Prostate gland (tissue), 2 donors: Measurements from ENCODE around the gene UBE2Q2.

Experiments
- POLR2AphosphoS5 ChIP-seq: sonication (generic); formaldehyde crosslinking; IDR thresholded peaks from one replicate; pipeline ENCODE4 v1.6.1; 2017; ENCODE audit warnings: antibody characterized with exemption
- TF ChIP-seq, protein P1 (sequence below), 4 experiments: fragments of 200-600 bp in 2 of 4; fragments of 450-650 bp in 2 of 4; sonication (generic) in 2 of 4; IDR thresholded peaks; 1 replicate in 3 of 4; 2 replicates in 1 of 4; pipeline ENCODE4 v1.5.1; 2016 to 2019; ENCODE audit warnings: antibody characterized with exemption in 4 of 4, mild to moderate bottlenecking in 2 of 4, moderate library complexity in 2 of 4

- TF ChIP-seq, protein P1, sequence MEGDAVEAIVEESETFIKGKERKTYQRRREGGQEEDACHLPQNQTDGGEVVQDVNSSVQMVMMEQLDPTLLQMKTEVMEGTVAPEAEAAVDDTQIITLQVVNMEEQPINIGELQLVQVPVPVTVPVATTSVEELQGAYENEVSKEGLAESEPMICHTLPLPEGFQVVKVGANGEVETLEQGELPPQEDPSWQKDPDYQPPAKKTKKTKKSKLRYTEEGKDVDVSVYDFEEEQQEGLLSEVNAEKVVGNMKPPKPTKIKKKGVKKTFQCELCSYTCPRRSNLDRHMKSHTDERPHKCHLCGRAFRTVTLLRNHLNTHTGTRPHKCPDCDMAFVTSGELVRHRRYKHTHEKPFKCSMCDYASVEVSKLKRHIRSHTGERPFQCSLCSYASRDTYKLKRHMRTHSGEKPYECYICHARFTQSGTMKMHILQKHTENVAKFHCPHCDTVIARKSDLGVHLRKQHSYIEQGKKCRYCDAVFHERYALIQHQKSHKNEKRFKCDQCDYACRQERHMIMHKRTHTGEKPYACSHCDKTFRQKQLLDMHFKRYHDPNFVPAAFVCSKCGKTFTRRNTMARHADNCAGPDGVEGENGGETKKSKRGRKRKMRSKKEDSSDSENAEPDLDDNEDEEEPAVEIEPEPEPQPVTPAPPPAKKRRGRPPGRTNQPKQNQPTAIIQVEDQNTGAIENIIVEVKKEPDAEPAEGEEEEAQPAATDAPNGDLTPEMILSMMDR (IDR thresholded peaks at IDR 0.05): no peak
- no peak for TF ChIP-seq POLR2AphosphoS5
These were observed 6.3 kb upstream of the UBE2Q2 start for GRCh38 chr15:75836959-75837334.
